Neural cell (in vitro differentiated cells): ENCODE measurements around the gene TRIM9. TPM values are rescaled to one million over a fixed set of nuclear protein-coding genes. Genes with fewer than 3 reads are reported as not detected.

Experiments used
- H2AFZ ChIP-seq: fragments of 200-600, 300-800 bp; sonication (generic), shearing (Covaris generic); 2 replicates; pipeline ENCODE4 v1.6.0; 2014; ENCODE audit warnings: low read depth, mild to moderate bottlenecking, antibody characterized with exemption, low read length, moderate library complexity
- H3F3A ChIP-seq: fragments of 200-600 bp; shearing (Covaris generic); 2 replicates; pipeline ENCODE4 v1.6.1; 2016; ENCODE audit warnings: mild to moderate bottlenecking, moderate library complexity, mixed read lengths, antibody characterized with exemption, low read length; ENCODE audit not compliant: insufficient read depth, poor library complexity, severe bottlenecking
- H3K27ac ChIP-seq: fragments of 200-600, 300-800 bp; sonication (generic), shearing (Covaris generic); 2 replicates; pipeline ENCODE4 v1.5.1; 2014; ENCODE audit warnings: mild to moderate bottlenecking, low read length, moderate library complexity
- H3K27me3 ChIP-seq: fragments of 300-800, 200-600 bp; sonication (generic), shearing (Covaris generic); 2 replicates; pipeline ENCODE4 v1.6.0; 2014; ENCODE audit warnings: mild to moderate bottlenecking, low read depth, low read length, moderate library complexity; ENCODE audit not compliant: insufficient read depth
- H3K36me3 ChIP-seq: fragments of 300-800, 200-600 bp; sonication (generic), shearing (Covaris generic); 2 replicates; pipeline ENCODE4 v1.5.1; 2014; ENCODE audit warnings: mild to moderate bottlenecking, antibody characterized with exemption, low read length, moderate library complexity; ENCODE audit not compliant: insufficient read depth
- H3K4me2 ChIP-seq: fragments of 300-800, 200-600 bp; sonication (generic), shearing (Covaris generic); 2 replicates; pipeline ENCODE4 v1.6.0; 2014; ENCODE audit warnings: mild to moderate bottlenecking, low read length
- H3K4me3 ChIP-seq: fragments of 300-800, 200-600 bp; sonication (generic), shearing (Covaris generic); 2 replicates; pipeline ENCODE4 v1.5.1; 2014; ENCODE audit warnings: mild to moderate bottlenecking, low read length, moderate library complexity
- H3K79me2 ChIP-seq: fragments of 200-600 bp; shearing (Covaris generic); replicated peaks from 2 replicates; pipeline ENCODE4 v1.6.0; 2014; ENCODE audit warnings: mild to moderate bottlenecking, low read length, moderate library complexity; ENCODE audit not compliant: insufficient read depth
- H3K9ac ChIP-seq: fragments of 300-800, 200-600 bp; sonication (generic), shearing (Covaris generic); 2 replicates; pipeline ENCODE4 v1.6.1; 2016; ENCODE audit warnings: mild to moderate bottlenecking, low read length, mixed read lengths
- H3K9me2 ChIP-seq: fragments of 200-600 bp; shearing (Covaris generic); 2 replicates; pipeline ENCODE4 v1.6.1; 2016; ENCODE audit warnings: mild to moderate bottlenecking, low read length, mixed read lengths; ENCODE audit not compliant: insufficient read depth
- H3K9me3 ChIP-seq: fragments of 200-600, 300-800 bp; sonication (generic), shearing (Covaris generic); 2 replicates; pipeline ENCODE4 v1.6.1; 2016; ENCODE audit warnings: mild to moderate bottlenecking, mixed run types, low read length, moderate library complexity, mixed read lengths
- H4K20me1 ChIP-seq: fragments of 200-600 bp; shearing (Covaris generic); 2 replicates; pipeline ENCODE4 v1.6.1; 2016; ENCODE audit warnings: mild to moderate bottlenecking, mixed run types; ENCODE audit not compliant: insufficient read depth
- EP300 ChIP-seq: fragments of 450-650 bp; conservative IDR thresholded peaks from 2 replicates; pipeline ENCODE4 v1.6.1; 2014; ENCODE audit warnings: antibody characterized with exemption, mild to moderate bottlenecking, moderate library complexity; ENCODE audit not compliant: poor library complexity, severe bottlenecking
- EZH2 ChIP-seq: fragments of 200-600, 300-800 bp; shearing (Covaris generic), sonication (generic); IDR thresholded peaks from 2 replicates; pipeline ENCODE4 v1.6.1; 2014; ENCODE audit warnings: antibody characterized with exemption, low read length, borderline replicate concordance, mild to moderate bottlenecking; ENCODE audit not compliant: insufficient read depth, poor library complexity, severe bottlenecking
- MXI1 ChIP-seq: fragments of 450-650 bp; conservative IDR thresholded peaks from 2 replicates; pipeline ENCODE4 v1.6.1; 2014; ENCODE audit warnings: antibody characterized with exemption, mild to moderate bottlenecking; ENCODE audit not compliant: poor library complexity, severe bottlenecking
- POLR2AphosphoS5 ChIP-seq: IDR thresholded peaks from 2 replicates; pipeline ENCODE4 v1.6.1; 2012
- RAD21 ChIP-seq: fragments of 450-650 bp; conservative IDR thresholded peaks from 2 replicates; pipeline ENCODE4 v1.6.1; 2014; ENCODE audit warnings: antibody characterized with exemption, mild to moderate bottlenecking, moderate library complexity
- SMC3 ChIP-seq: fragments of 450-650 bp; conservative IDR thresholded peaks from 2 replicates; pipeline ENCODE4 v1.6.1; 2014; ENCODE audit warnings: antibody characterized with exemption, mild to moderate bottlenecking, moderate library complexity; ENCODE audit not compliant: poor library complexity
- TAF1 ChIP-seq: IDR thresholded peaks from 2 replicates; pipeline ENCODE4 v1.6.1; 2012; ENCODE audit warnings: low read depth
- polyA plus RNA-seq: library from polyadenylated mRNA; depleted of rRNA; stranded (reverse); fragments of >200 nt; gene quantifications from 2 replicates; pipeline ENCODE4 v1.2.3, GENCODE V29; 2014
- TF ChIP-seq, protein P1 (sequence below): IDR thresholded peaks from 2 replicates; pipeline ENCODE4 v1.6.1; 2012; ENCODE audit warnings: borderline replicate concordance
- TF ChIP-seq, protein P2 (sequence below): fragments of 450-650 bp; IDR thresholded peaks from 2 replicates; pipeline ENCODE4 v1.5.1; 2014; ENCODE audit warnings: antibody characterized with exemption, mild to moderate bottlenecking, moderate library complexity; ENCODE audit not compliant: poor library complexity, severe bottlenecking

The TRIM9 gene
- polyA plus RNA-seq, 1 donor from 2014 or later, result 15.9 TPM

GRCh38 chr14:50947446-50947845 lies 147.5 kb downstream of the TRIM9 start:
- Histone ChIP-seq H3K79me2 (no peaks in the 10 kb centered on the region), H3K4me2 (no peak overlapping the region), H3K9me2 (no peaks in the 10 kb centered on the region), H3K27ac (no peak overlapping the region), H3K9ac (no peak overlapping the region), H4K20me1 (no peaks in the 10 kb centered on the region), H2AFZ (no peak overlapping the region), H3K9me3 (no peaks in the 10 kb centered on the region), H3K4me3 (no peak overlapping the region), H3K36me3 (no peaks in the 10 kb centered on the region), H3F3A (no peaks in the 10 kb centered on the region), H3K27me3 (peaks cover 25% of the 10 kb centered on the region)
- no peak for TF ChIP-seq POLR2AphosphoS5
- TF ChIP-seq, protein P1, sequence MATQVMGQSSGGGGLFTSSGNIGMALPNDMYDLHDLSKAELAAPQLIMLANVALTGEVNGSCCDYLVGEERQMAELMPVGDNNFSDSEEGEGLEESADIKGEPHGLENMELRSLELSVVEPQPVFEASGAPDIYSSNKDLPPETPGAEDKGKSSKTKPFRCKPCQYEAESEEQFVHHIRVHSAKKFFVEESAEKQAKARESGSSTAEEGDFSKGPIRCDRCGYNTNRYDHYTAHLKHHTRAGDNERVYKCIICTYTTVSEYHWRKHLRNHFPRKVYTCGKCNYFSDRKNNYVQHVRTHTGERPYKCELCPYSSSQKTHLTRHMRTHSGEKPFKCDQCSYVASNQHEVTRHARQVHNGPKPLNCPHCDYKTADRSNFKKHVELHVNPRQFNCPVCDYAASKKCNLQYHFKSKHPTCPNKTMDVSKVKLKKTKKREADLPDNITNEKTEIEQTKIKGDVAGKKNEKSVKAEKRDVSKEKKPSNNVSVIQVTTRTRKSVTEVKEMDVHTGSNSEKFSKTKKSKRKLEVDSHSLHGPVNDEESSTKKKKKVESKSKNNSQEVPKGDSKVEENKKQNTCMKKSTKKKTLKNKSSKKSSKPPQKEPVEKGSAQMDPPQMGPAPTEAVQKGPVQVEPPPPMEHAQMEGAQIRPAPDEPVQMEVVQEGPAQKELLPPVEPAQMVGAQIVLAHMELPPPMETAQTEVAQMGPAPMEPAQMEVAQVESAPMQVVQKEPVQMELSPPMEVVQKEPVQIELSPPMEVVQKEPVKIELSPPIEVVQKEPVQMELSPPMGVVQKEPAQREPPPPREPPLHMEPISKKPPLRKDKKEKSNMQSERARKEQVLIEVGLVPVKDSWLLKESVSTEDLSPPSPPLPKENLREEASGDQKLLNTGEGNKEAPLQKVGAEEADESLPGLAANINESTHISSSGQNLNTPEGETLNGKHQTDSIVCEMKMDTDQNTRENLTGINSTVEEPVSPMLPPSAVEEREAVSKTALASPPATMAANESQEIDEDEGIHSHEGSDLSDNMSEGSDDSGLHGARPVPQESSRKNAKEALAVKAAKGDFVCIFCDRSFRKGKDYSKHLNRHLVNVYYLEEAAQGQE, result no peak
- TF ChIP-seq MXI1, result no peak
- no peak for TF ChIP-seq TAF1

- Histone ChIP-seq H3K9ac (no peak overlapping the region), H3K36me3 (no peaks in the 10 kb centered on the region), H3K27ac (no peak overlapping the region), H3F3A (no peaks in the 10 kb centered on the region), H3K79me2 (no peaks in the 10 kb centered on the region), H3K9me3 (no peaks in the 10 kb centered on the region), H4K20me1 (no peaks in the 10 kb centered on the region), H3K9me2 (no peaks in the 10 kb centered on the region), H2AFZ (no peak overlapping the region), H3K4me2 (no peak overlapping the region), H3K4me3 (no peak overlapping the region), H3K27me3 (peaks cover 28% of the 10 kb centered on the region)
- TF ChIP-seq EZH2 (no peak), MXI1 (no peak), SMC3 (no peak), EP300 (no peak), TAF1 (no peak), RAD21 (no peak)
- TF ChIP-seq, protein P1, result no peak
- TF ChIP-seq, protein P2, sequence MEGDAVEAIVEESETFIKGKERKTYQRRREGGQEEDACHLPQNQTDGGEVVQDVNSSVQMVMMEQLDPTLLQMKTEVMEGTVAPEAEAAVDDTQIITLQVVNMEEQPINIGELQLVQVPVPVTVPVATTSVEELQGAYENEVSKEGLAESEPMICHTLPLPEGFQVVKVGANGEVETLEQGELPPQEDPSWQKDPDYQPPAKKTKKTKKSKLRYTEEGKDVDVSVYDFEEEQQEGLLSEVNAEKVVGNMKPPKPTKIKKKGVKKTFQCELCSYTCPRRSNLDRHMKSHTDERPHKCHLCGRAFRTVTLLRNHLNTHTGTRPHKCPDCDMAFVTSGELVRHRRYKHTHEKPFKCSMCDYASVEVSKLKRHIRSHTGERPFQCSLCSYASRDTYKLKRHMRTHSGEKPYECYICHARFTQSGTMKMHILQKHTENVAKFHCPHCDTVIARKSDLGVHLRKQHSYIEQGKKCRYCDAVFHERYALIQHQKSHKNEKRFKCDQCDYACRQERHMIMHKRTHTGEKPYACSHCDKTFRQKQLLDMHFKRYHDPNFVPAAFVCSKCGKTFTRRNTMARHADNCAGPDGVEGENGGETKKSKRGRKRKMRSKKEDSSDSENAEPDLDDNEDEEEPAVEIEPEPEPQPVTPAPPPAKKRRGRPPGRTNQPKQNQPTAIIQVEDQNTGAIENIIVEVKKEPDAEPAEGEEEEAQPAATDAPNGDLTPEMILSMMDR, result no peak
These were observed 148.5 kb downstream of the TRIM9 start for GRCh38 chr14:50946234-50946935.
